HG02588 (cell line): ENCODE measurements around the gene ALOXE3.

ENCODE experiments used
- ATAC-seq: cut with Tn5 transposase; IDR thresholded peaks from one replicate; pipeline ENCODE4 v1.9.1; 2021; ENCODE audit warnings: mild to moderate bottlenecking, moderate library complexity; ENCODE audit not compliant: unreplicated experiment

ALOXE3 gene

GRCh38 chr17:8154608-8155155 lies 36.4 kb upstream of the ALOXE3 start:
- no peak for ATAC-seq

GRCh38 chr17:8153957-8154607 lies 35.8 kb upstream of the ALOXE3 start:
- ATAC-seq = no peak

- ATAC-seq = no peak
Observed at GRCh38 chr17:8153525-8153956, 35.2 kb upstream of the ALOXE3 start.

GRCh38 chr17:8153031-8153451 lies 34.7 kb upstream of the ALOXE3 start:
- ATAC-seq = no peak

GRCh38 chr17:8152112-8152775 lies 33.9 kb upstream of the ALOXE3 start, which contains the start of gene PER1:
PER1 (minus strand) TSS chr17:8152404; CDS start chr17:8150706, 1,698 bp downstream.
- peak; percentile 25 for ATAC-seq

- no peak for ATAC-seq
Observed at GRCh38 chr17:8151641-8152111, 33.4 kb upstream of the ALOXE3 start.

- ATAC-seq = no peak
Observed at GRCh38 chr17:8151120-8151640, 32.9 kb upstream of the ALOXE3 start.

GRCh38 chr17:8150194-8151119 lies 32.1 kb upstream of the ALOXE3 start:
- ATAC-seq = no peak

- ATAC-seq = no peak
Observed at GRCh38 chr17:8149419-8150193, 31.3 kb upstream of the ALOXE3 start.

GRCh38 chr17:8148560-8148959 lies 30.2 kb upstream of the ALOXE3 start:
- no peak for ATAC-seq

GRCh38 chr17:8147805-8148404 lies 29.6 kb upstream of the ALOXE3 start:
- no peak for ATAC-seq

- ATAC-seq = no peak
Observed at GRCh38 chr17:8147141-8147804, 29.0 kb upstream of the ALOXE3 start.

GRCh38 chr17:8146381-8147140 lies 28.2 kb upstream of the ALOXE3 start:
- no peak for ATAC-seq

- no peak for ATAC-seq
Observed at GRCh38 chr17:8145811-8146210, 27.5 kb upstream of the ALOXE3 start.

GRCh38 chr17:8144401-8145231 lies 26.3 kb upstream of the ALOXE3 start:
- ATAC-seq = no peak

- no peak for ATAC-seq
Observed at GRCh38 chr17:8143581-8144400, 25.5 kb upstream of the ALOXE3 start.
